K562 (cell line): Measurements from ENCODE around the gene NYAP2. TPM values are rescaled to one million over a fixed set of nuclear protein-coding genes. Genes with fewer than 3 reads are reported as not detected.

Experiments used
- BDP1 ChIP-seq: IDR thresholded peaks from 3 replicates; pipeline ENCODE4 v1.6.1; 2011; ENCODE audit not compliant: insufficient read length, insufficient read depth
- ESRRA ChIP-seq: fragments of 450-650 bp; IDR thresholded peaks from 2 replicates; pipeline ENCODE4 v1.6.1; 2014; ENCODE audit warnings: low read depth, mild to moderate bottlenecking, moderate library complexity, borderline replicate concordance
- STAT5A ChIP-seq: IDR thresholded peaks from 2 replicates; pipeline ENCODE4 v1.6.1; 2012; ENCODE audit warnings: low read length, inconsistent platforms, borderline replicate concordance
- polyA plus RNA-seq, 8 experiments: library from polyadenylated mRNA; depleted of rRNA in 4 of 8; stranded (reverse) in 5 of 8; unstranded in 3 of 8; fragments of >200 nt; fragmentation: Nextera tagmentation in 2 of 8; fragmentation: Illumina TruSeq in 1 of 8; extraction: Ambion mirVana in 2 of 8; extraction: Trizol in 1 of 8; gene quantifications; 2 replicates each; pipeline versions ENCODE4 v1.2.1 to v1.2.3, GENCODE V29; 2011 to 2014; ENCODE audit warnings: inconsistent platforms in 1 of 8, missing spikeins in 1 of 8
- total RNA-seq, 7 experiments: library from RNA; depleted of rRNA in 6 of 7; stranded (reverse); fragments of >200 nt in 6 of 7; fragmentation: Illumina TruSeq in 2 of 7; extraction: Trizol in 2 of 7; gene quantifications; 2 replicates each; pipeline versions ENCODE4 v1.2.1 to v1.2.3, GENCODE V29; 2011 to 2021; ENCODE audit warnings: low replicate concordance in 1 of 7
- TF ChIP-seq, protein P1 (sequence below): fragments of 200-800 bp; sonication (Bioruptor generic); IDR thresholded peaks from 2 replicates; pipeline ENCODE4 v1.6.1; 2016; ENCODE audit warnings: missing genetic modification characterization, missing compliant biosample characterization
- TF ChIP-seq, protein P2 (sequence below), 3 experiments: fragments of 200-800 bp in 1 of 3; fragments of 250-450 bp in 1 of 3; fragments of 450-650 bp in 1 of 3; sonication (Bioruptor Pico) in 1 of 3; sonication (Bioruptor generic) in 1 of 3; formaldehyde crosslinking in 1 of 3; IDR thresholded peaks; 2 replicates each; pipeline versions ENCODE4 v1.6.1 to v1.8.0; 2016 to 2022; ENCODE audit warnings: mild to moderate bottlenecking in 2 of 3, missing genetic modification characterization in 2 of 3, missing compliant biosample characterization in 1 of 3, moderate library complexity in 1 of 3
- TF ChIP-seq, protein P3 (sequence below): fragments of 250-450 bp; sonication (Bioruptor Pico); IDR thresholded peaks from 2 replicates; pipeline ENCODE4 v1.8.0; 2022; ENCODE audit warnings: inconsistent platforms

The NYAP2 gene
- total and polyA plus RNA-seq, 9 of the 15 experiments (the other 6 are each of a cell fraction or from before 2014, with no cell fraction given), result 0.03 to 0.04 (median 0.04) TPM; not detected in 3

DNA sequence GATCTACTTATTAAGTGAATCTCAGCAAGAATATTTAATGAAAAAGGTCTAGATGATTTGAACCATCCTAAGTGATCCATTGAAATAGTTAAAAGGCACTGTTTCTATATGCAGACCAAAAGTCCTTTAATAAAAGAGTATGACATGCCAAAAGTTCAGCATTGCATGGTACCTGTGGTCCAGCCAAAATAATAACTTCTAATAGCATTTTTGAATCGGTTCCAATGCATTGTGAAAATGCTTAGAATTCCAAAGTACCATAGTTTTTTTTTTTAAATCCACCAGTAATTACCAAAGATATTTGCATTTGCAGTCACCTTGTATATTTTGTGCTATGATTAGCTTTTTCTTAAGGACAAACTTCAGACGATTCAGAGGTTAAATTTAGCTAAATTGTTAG, 79.9 kb downstream of the NYAP2 start (continued):
- TF ChIP-seq, protein P1, sequence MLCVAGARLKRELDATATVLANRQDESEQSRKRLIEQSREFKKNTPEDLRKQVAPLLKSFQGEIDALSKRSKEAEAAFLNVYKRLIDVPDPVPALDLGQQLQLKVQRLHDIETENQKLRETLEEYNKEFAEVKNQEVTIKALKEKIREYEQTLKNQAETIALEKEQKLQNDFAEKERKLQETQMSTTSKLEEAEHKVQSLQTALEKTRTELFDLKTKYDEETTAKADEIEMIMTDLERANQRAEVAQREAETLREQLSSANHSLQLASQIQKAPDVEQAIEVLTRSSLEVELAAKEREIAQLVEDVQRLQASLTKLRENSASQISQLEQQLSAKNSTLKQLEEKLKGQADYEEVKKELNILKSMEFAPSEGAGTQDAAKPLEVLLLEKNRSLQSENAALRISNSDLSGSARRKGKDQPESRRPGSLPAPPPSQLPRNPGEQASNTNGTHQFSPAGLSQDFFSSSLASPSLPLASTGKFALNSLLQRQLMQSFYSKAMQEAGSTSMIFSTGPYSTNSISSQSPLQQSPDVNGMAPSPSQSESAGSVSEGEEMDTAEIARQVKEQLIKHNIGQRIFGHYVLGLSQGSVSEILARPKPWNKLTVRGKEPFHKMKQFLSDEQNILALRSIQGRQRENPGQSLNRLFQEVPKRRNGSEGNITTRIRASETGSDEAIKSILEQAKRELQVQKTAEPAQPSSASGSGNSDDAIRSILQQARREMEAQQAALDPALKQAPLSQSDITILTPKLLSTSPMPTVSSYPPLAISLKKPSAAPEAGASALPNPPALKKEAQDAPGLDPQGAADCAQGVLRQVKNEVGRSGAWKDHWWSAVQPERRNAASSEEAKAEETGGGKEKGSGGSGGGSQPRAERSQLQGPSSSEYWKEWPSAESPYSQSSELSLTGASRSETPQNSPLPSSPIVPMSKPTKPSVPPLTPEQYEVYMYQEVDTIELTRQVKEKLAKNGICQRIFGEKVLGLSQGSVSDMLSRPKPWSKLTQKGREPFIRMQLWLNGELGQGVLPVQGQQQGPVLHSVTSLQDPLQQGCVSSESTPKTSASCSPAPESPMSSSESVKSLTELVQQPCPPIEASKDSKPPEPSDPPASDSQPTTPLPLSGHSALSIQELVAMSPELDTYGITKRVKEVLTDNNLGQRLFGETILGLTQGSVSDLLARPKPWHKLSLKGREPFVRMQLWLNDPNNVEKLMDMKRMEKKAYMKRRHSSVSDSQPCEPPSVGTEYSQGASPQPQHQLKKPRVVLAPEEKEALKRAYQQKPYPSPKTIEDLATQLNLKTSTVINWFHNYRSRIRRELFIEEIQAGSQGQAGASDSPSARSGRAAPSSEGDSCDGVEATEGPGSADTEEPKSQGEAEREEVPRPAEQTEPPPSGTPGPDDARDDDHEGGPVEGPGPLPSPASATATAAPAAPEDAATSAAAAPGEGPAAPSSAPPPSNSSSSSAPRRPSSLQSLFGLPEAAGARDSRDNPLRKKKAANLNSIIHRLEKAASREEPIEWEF, result no peak
- TF ChIP-seq STAT5A (no peak), ESRRA (no peak), BDP1 (no peak)
- TF ChIP-seq, protein P2, sequence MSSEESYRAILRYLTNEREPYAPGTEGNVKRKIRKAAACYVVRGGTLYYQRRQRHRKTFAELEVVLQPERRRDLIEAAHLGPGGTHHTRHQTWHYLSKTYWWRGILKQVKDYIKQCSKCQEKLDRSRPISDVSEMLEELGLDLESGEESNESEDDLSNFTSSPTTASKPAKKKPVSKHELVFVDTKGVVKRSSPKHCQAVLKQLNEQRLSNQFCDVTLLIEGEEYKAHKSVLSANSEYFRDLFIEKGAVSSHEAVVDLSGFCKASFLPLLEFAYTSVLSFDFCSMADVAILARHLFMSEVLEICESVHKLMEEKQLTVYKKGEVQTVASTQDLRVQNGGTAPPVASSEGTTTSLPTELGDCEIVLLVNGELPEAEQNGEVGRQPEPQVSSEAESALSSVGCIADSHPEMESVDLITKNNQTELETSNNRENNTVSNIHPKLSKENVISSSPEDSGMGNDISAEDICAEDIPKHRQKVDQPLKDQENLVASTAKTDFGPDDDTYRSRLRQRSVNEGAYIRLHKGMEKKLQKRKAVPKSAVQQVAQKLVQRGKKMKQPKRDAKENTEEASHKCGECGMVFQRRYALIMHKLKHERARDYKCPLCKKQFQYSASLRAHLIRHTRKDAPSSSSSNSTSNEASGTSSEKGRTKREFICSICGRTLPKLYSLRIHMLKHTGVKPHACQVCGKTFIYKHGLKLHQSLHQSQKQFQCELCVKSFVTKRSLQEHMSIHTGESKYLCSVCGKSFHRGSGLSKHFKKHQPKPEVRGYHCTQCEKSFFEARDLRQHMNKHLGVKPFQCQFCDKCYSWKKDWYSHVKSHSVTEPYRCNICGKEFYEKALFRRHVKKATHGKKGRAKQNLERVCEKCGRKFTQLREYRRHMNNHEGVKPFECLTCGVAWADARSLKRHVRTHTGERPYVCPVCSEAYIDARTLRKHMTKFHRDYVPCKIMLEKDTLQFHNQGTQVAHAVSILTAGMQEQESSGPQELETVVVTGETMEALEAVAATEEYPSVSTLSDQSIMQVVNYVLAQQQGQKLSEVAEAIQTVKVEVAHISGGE (CRISPR knock-in tag; IDR thresholded peaks at IDR 0.05), result no peak
- TF ChIP-seq, protein P3, sequence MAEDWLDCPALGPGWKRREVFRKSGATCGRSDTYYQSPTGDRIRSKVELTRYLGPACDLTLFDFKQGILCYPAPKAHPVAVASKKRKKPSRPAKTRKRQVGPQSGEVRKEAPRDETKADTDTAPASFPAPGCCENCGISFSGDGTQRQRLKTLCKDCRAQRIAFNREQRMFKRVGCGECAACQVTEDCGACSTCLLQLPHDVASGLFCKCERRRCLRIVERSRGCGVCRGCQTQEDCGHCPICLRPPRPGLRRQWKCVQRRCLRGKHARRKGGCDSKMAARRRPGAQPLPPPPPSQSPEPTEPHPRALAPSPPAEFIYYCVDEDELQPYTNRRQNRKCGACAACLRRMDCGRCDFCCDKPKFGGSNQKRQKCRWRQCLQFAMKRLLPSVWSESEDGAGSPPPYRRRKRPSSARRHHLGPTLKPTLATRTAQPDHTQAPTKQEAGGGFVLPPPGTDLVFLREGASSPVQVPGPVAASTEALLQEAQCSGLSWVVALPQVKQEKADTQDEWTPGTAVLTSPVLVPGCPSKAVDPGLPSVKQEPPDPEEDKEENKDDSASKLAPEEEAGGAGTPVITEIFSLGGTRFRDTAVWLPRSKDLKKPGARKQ (CRISPR knock-in tag), result no peak
